Activated naive CD8-positive, alpha-beta T cell (primary cell): Measurements from ENCODE around the gene FCRLA.
"Not testable (repeated sequence)": the region's sequence is repeated elsewhere in the genome, so short reads cannot be mapped to it uniquely, and the experiment has no call there.

Experiments used
- H3K27ac Mint-ChIP-seq: one replicate; pipeline ENCODE4 v1.8.0; 2021; ENCODE audit warnings: mixed read lengths
- H3K27me3 Mint-ChIP-seq: one replicate; pipeline ENCODE4 v1.8.0; 2021; ENCODE audit warnings: mixed read lengths
- H3K36me3 Mint-ChIP-seq: one replicate; pipeline ENCODE4 v1.8.0; 2021; ENCODE audit warnings: mixed read lengths
- H3K4me1 Mint-ChIP-seq: one replicate; pipeline ENCODE4 v1.8.0; 2021; ENCODE audit warnings: low read depth, mixed read lengths
- H3K4me3 Mint-ChIP-seq: one replicate; pipeline ENCODE4 v1.8.0; 2021; ENCODE audit warnings: mild to moderate bottlenecking, mixed read lengths
- H3K9me3 Mint-ChIP-seq: one replicate; pipeline ENCODE4 v1.8.0; 2021; ENCODE audit warnings: low read depth, mixed read lengths

FCRLA gene

GRCh38 chr1:161722406-161722805 is 15.4 kb downstream of the FCRLA start:
- Mint-ChIP-seq H3K4me3 (no peak overlapping the region), H3K36me3 (no peaks in the 10 kb centered on the region), H3K27me3 (peaks cover 4% of the 10 kb centered on the region), H3K4me1 (peaks cover 14% of the 10 kb centered on the region), H3K27ac (no peak overlapping the region), H3K9me3 (no peaks in the 10 kb centered on the region)

- Mint-ChIP-seq H3K4me3 (no peak overlapping the region), H3K27me3 (peaks cover 4% of the 10 kb centered on the region), H3K36me3 (no peaks in the 10 kb centered on the region), H3K4me1 (peaks cover 24% of the 10 kb centered on the region), H3K27ac (no peak overlapping the region), H3K9me3 (no peaks in the 10 kb centered on the region)
Observed at GRCh38 chr1:161723459-161724141, 16.6 kb downstream of the FCRLA start.

- not testable (repeated sequence) for H3K27me3 Mint-ChIP-seq, H3K9me3 Mint-ChIP-seq, H3K36me3 Mint-ChIP-seq, H3K27ac Mint-ChIP-seq
- H3K4me1 Mint-ChIP-seq, result peaks cover 38% of the 10 kb centered on the region
- H3K4me3 Mint-ChIP-seq, result peak overlapping the region; percentile 92
Observed at GRCh38 chr1:161725258-161725907, 18.4 kb downstream of the FCRLA start.

GRCh38 chr1:161725908-161726472 is 19.0 kb downstream of the FCRLA start:
- Mint-ChIP-seq H3K27me3 (peaks cover 4% of the 10 kb centered on the region), H3K4me1 (peaks cover 44% of the 10 kb centered on the region), H3K4me3 (peak overlapping the region; percentile 92), H3K36me3 (no peaks in the 10 kb centered on the region), H3K27ac (peak overlapping the region; percentile 25), H3K9me3 (no peaks in the 10 kb centered on the region)

GRCh38 chr1:161726473-161727255 is 19.6 kb downstream of the FCRLA start:
- peaks cover 50% of the 10 kb centered on the region for H3K4me1 Mint-ChIP-seq
- H3K27me3 Mint-ChIP-seq, result peaks cover 4% of the 10 kb centered on the region
- H3K36me3 Mint-ChIP-seq, result no peaks in the 10 kb centered on the region
- no peaks in the 10 kb centered on the region for H3K9me3 Mint-ChIP-seq
- H3K27ac Mint-ChIP-seq, result no peak overlapping the region
- H3K4me3 Mint-ChIP-seq, result peak overlapping the region; percentile 92

- Mint-ChIP-seq H3K9me3 (no peaks in the 10 kb centered on the region), H3K27me3 (peaks cover 4% of the 10 kb centered on the region), H3K27ac (peak overlapping the region; percentile 72), H3K4me1 (peaks cover 47% of the 10 kb centered on the region), H3K4me3 (peak overlapping the region; percentile 92), H3K36me3 (no peaks in the 10 kb centered on the region)
Observed at GRCh38 chr1:161727256-161727924, 20.4 kb downstream of the FCRLA start.

GRCh38 chr1:161728376-161729226 is 21.6 kb downstream of the FCRLA start:
- Mint-ChIP-seq H3K27ac (peak overlapping the region; percentile 25), H3K4me1 (peaks cover 47% of the 10 kb centered on the region)

GRCh38 chr1:161730050-161730564 is 23.1 kb downstream of the FCRLA start:
- H3K36me3 Mint-ChIP-seq, result no peaks in the 10 kb centered on the region
- peaks cover 43% of the 10 kb centered on the region for H3K4me1 Mint-ChIP-seq
- peak overlapping the region; percentile 62 for H3K4me3 Mint-ChIP-seq
- no peaks in the 10 kb centered on the region for H3K9me3 Mint-ChIP-seq
- no peaks in the 10 kb centered on the region for H3K27me3 Mint-ChIP-seq
- H3K27ac Mint-ChIP-seq, result peak overlapping the region; percentile 88

More at GRCh38 chr1:161728376-161729226, 21.6 kb downstream of the FCRLA start:
- Mint-ChIP-seq H3K27me3 (peaks cover 2% of the 10 kb centered on the region), H3K9me3 (no peaks in the 10 kb centered on the region), H3K36me3 (no peaks in the 10 kb centered on the region), H3K4me3 (peak overlapping the region; percentile 7)

GRCh38 chr1:161731241-161731640 is 24.2 kb downstream of the FCRLA start:
- no peaks in the 10 kb centered on the region for H3K36me3 Mint-ChIP-seq
- no peak overlapping the region for H3K27ac Mint-ChIP-seq
- peaks cover 44% of the 10 kb centered on the region for H3K4me1 Mint-ChIP-seq
- no peaks in the 10 kb centered on the region for H3K9me3 Mint-ChIP-seq
- no peaks in the 10 kb centered on the region for H3K27me3 Mint-ChIP-seq
- H3K4me3 Mint-ChIP-seq, result no peak overlapping the region

- H3K27me3 Mint-ChIP-seq, result no peaks in the 10 kb centered on the region
- H3K4me1 Mint-ChIP-seq, result peaks cover 47% of the 10 kb centered on the region
- no peak overlapping the region for H3K27ac Mint-ChIP-seq
- no peak overlapping the region for H3K4me3 Mint-ChIP-seq
- H3K36me3 Mint-ChIP-seq, result no peaks in the 10 kb centered on the region
- no peaks in the 10 kb centered on the region for H3K9me3 Mint-ChIP-seq
Observed at GRCh38 chr1:161731981-161732718, 25.1 kb downstream of the FCRLA start.

GRCh38 chr1:161733526-161733925 is 26.5 kb downstream of the FCRLA start:
- H3K4me1 Mint-ChIP-seq, result peaks cover 39% of the 10 kb centered on the region
- no peak overlapping the region for H3K4me3 Mint-ChIP-seq

GRCh38 chr1:161735837-161736236 is 28.8 kb downstream of the FCRLA start:
- Mint-ChIP-seq H3K4me1 (peaks cover 32% of the 10 kb centered on the region), H3K27ac (no peak overlapping the region), H3K36me3 (no peaks in the 10 kb centered on the region), H3K27me3 (no peaks in the 10 kb centered on the region), H3K4me3 (no peak overlapping the region), H3K9me3 (no peaks in the 10 kb centered on the region)

More at GRCh38 chr1:161733526-161733925, 26.5 kb downstream of the FCRLA start:
- H3K9me3 Mint-ChIP-seq, result no peaks in the 10 kb centered on the region
- no peaks in the 10 kb centered on the region for H3K27me3 Mint-ChIP-seq
- H3K27ac Mint-ChIP-seq, result no peak overlapping the region
- H3K36me3 Mint-ChIP-seq, result no peaks in the 10 kb centered on the region

- Mint-ChIP-seq H3K27ac (no peak overlapping the region), H3K27me3 (no peaks in the 10 kb centered on the region), H3K36me3 (no peaks in the 10 kb centered on the region), H3K9me3 (no peaks in the 10 kb centered on the region), H3K4me1 (peaks cover 28% of the 10 kb centered on the region), H3K4me3 (no peak overlapping the region)
Observed at GRCh38 chr1:161736335-161736969, 29.4 kb downstream of the FCRLA start.
